K562 (cell line): ENCODE results near the gene OCIAD2. TPM values are rescaled to one million over a fixed set of nuclear protein-coding genes. Genes with fewer than 3 reads are reported as not detected.
A peak's percentile ranks its signal among the peaks of the same experiment; 100 is the strongest.

ENCODE experiments used
- ATAC-seq: fragments of 200-7000 bp; cut with Tn5 transposase; 3 replicates; pipeline ENCODE4 v1.9.1; 2020; ENCODE audit warnings: moderate library complexity
- BruUV-seq: library from RNA; stranded (reverse); fragments of 400-500 nt; replicated peaks from 2 replicates; lab custom pipeline; 2021; lab: Mats Ljungman, UMichigan
- CTCF ChIA-PET: fragments of 300-600 bp; formaldehyde crosslinking; extraction: SDS; loops from one replicate; lab custom pipeline; 2021; ENCODE audit warnings: low intra/inter-chr PET ratio; lab: Yijun Ruan, JAX
- POLR2A ChIA-PET: fragments of 300-600, 350-650 bp; sonication (Branson Sonifier 250); formaldehyde crosslinking; extraction: SDS; loops from one replicate; lab custom pipeline; 2021; ENCODE audit warnings: antibody characterized with exemption, inconsistent platforms; lab: Yijun Ruan, JAX
- DNase-seq, 4 experiments: peaks; one replicate each; pipeline versions ENCODE4 v3.0.0 to v3.0.0-alpha.2; 2011 to 2018; ENCODE audit warnings: low spot score in 3 of 4, mixed read lengths in 3 of 4; ENCODE audit errors: extremely low read depth in 1 of 4
- FAIRE-seq: peaks from 2 replicates; lab custom pipeline; 2011; peaks lifted over from hg19 to GRCh38; lab: Jason Lieb, UNC
- H2AFZ ChIP-seq: 2 replicates; pipeline ENCODE4 v1.6.0; 2011; ENCODE audit warnings: low read depth, low read length, control low read depth, inconsistent platforms
- H3K27ac ChIP-seq: fragments of 200-600 bp; 3 replicates; pipeline ENCODE4 v1.8.0; 2011; ENCODE audit warnings: low read depth, mild to moderate bottlenecking, control low read depth, inconsistent platforms, low read length, moderate library complexity, mixed read lengths; ENCODE audit errors: extremely low read depth
- H3K27me3 ChIP-seq, 2 experiments: fragments of 300-600 bp in 1 of 2; 2 replicates in 1 of 2; 3 replicates in 1 of 2; pipeline versions ENCODE4 v1.6.0 to v1.8.0; 2011; ENCODE audit warnings: inconsistent platforms in 2 of 2, low read length in 2 of 2, mild to moderate bottlenecking in 1 of 2, mixed read lengths in 1 of 2, moderate library complexity in 1 of 2; ENCODE audit not compliant: control insufficient read depth in 2 of 2, insufficient read depth in 2 of 2
- H3K36me3 ChIP-seq: fragments of 300-600 bp; 3 replicates; pipeline ENCODE4 v1.8.0; 2011; ENCODE audit warnings: mild to moderate bottlenecking, low read length, inconsistent platforms; ENCODE audit not compliant: control insufficient read depth, insufficient read depth
- H3K4me1 ChIP-seq, 2 experiments: fragments of 200-600 bp in 1 of 2; replicated peaks in 1 of 2; 2 replicates in 1 of 2; 3 replicates in 1 of 2; pipeline versions ENCODE4 v1.5.1 to v1.8.0; 2011; ENCODE audit warnings: inconsistent platforms in 2 of 2, low read length in 2 of 2, mild to moderate bottlenecking in 1 of 2, mixed read lengths in 1 of 2, moderate library complexity in 1 of 2; ENCODE audit not compliant: control insufficient read depth in 2 of 2, insufficient read depth in 2 of 2
- H3K4me2 ChIP-seq: 2 replicates; pipeline ENCODE4 v1.6.1; 2011; ENCODE audit warnings: low read length, control low read depth, inconsistent platforms, mixed read lengths; ENCODE audit not compliant: insufficient read depth
- H3K4me3 ChIP-seq: fragments of 200-600 bp; sonication (generic), shearing (Covaris generic); 2 replicates; pipeline ENCODE4 v1.5.1; 2016; ENCODE audit warnings: control low read depth, inconsistent platforms
- H3K79me2 ChIP-seq: fragments of 200-600 bp; 3 replicates; pipeline ENCODE4 v1.8.0; 2011; ENCODE audit warnings: low read length, inconsistent platforms; ENCODE audit not compliant: control insufficient read depth, insufficient read depth
- H3K9ac ChIP-seq, 2 experiments: 2 replicates each; pipeline versions ENCODE4 v1.6.0 to v1.6.1; 2011; ENCODE audit warnings: low read depth in 2 of 2, low read length in 2 of 2, control low read depth in 1 of 2, inconsistent platforms in 1 of 2, mild to moderate bottlenecking in 1 of 2, mixed read lengths in 1 of 2; ENCODE audit not compliant: insufficient read depth in 1 of 2
- H3K9me1 ChIP-seq: one replicate; pipeline ENCODE4 v1.6.0; 2011; ENCODE audit warnings: inconsistent platforms, mild to moderate bottlenecking, low read length, moderate library complexity; ENCODE audit not compliant: control insufficient read depth, insufficient read depth
- H3K9me3 ChIP-seq: replicated peaks from 2 replicates; pipeline ENCODE4 v1.5.1; 2011; ENCODE audit warnings: low read depth, low read length, inconsistent platforms; ENCODE audit not compliant: control insufficient read depth, insufficient read depth
- H4K20me1 ChIP-seq: replicated peaks from 2 replicates; pipeline ENCODE4 v1.6.1; 2011; ENCODE audit warnings: low read length, inconsistent platforms, mixed read lengths; ENCODE audit not compliant: control insufficient read depth, insufficient read depth
- ASH1L ChIP-seq: fragments of 450-650 bp; IDR thresholded peaks from 2 replicates; pipeline ENCODE4 v1.6.1; 2018; ENCODE audit warnings: borderline replicate concordance, mild to moderate bottlenecking, low read depth; ENCODE audit not compliant: partially characterized antibody
- CCAR2 ChIP-seq: fragments of 200-400 bp; formaldehyde crosslinking; IDR thresholded peaks from 2 replicates; pipeline ENCODE4 v1.6.1; 2017; ENCODE audit warnings: mild to moderate bottlenecking, low read depth, low read length
- FOSL1 ChIP-seq: fragments of 200-800 bp; sonication (Bioruptor generic); conservative IDR thresholded peaks from 2 replicates; pipeline ENCODE4 v1.6.1; 2016; ENCODE audit warnings: missing genetic modification characterization, missing compliant biosample characterization
- GTF2E2 ChIP-seq: fragments of 200-800 bp; sonication (Bioruptor generic); IDR thresholded peaks from 2 replicates; pipeline ENCODE4 v1.6.1; 2016; ENCODE audit warnings: missing genetic modification characterization, missing compliant biosample characterization
- POLR2A ChIP-seq: fragments of 450-650 bp; conservative IDR thresholded peaks from 2 replicates; pipeline ENCODE4 v1.6.1; 2016
- RBM17 ChIP-seq: fragments of 200-400 bp; formaldehyde crosslinking; IDR thresholded peaks from 2 replicates; pipeline ENCODE4 v1.6.1; 2017; ENCODE audit warnings: low read depth, mild to moderate bottlenecking, low read length, borderline replicate concordance
- ZBTB11 ChIP-seq, 3 experiments: fragments of 200-800 bp in 1 of 3; fragments of 250-450 bp in 1 of 3; fragments of 450-650 bp in 1 of 3; sonication (Bioruptor Pico) in 1 of 3; sonication (Bioruptor generic) in 1 of 3; formaldehyde crosslinking in 1 of 3; IDR thresholded peaks; 2 replicates each; pipeline versions ENCODE4 v1.6.1 to v1.8.0; 2016 to 2022; ENCODE audit warnings: mild to moderate bottlenecking in 2 of 3, missing genetic modification characterization in 2 of 3, missing compliant biosample characterization in 1 of 3, moderate library complexity in 1 of 3
- ZBTB12 ChIP-seq: fragments of 250-450 bp; sonication (Bioruptor Pico); IDR thresholded peaks from 2 replicates; pipeline ENCODE4 v1.4.0; 2020
- ZBTB34 ChIP-seq: fragments of 250-450 bp; sonication (Bioruptor Pico); IDR thresholded peaks from 2 replicates; pipeline ENCODE4 v1.8.0; 2021; ENCODE audit warnings: mild to moderate bottlenecking, moderate library complexity
- ZNF24 ChIP-seq: fragments of 450-650 bp; IDR thresholded peaks from 2 replicates; pipeline ENCODE4 v1.6.1; 2016
- ZNF77 ChIP-seq: fragments of 250-450 bp; sonication (Bioruptor Pico); IDR thresholded peaks from 2 replicates; pipeline ENCODE4 v1.5.0; 2020
- WGBS: fragments of 100-300 bp; shearing (Covaris generic); methylation state at CpG from one replicate; pipeline ENCODE4 v1.1.6; 2016; ENCODE audit warnings: low coverage, mixed read lengths; ENCODE audit not compliant: insufficient coverage; ENCODE audit errors: missing lambda C conversion rate; 5-methylcytosine and 5-hydroxymethylcytosine counted together
- in situ Hi-C: fragments of 300-500 bp; cut with MboI; formaldehyde crosslinking; loops from 4 replicates; pipeline ENCODE4 v1.15.0; 2018; ENCODE audit warnings: inconsistent platforms, mixed read lengths
- intact Hi-C: fragments of 100-400 bp; cut with micrococcal nuclease; formaldehyde crosslinking; loops from 2 replicates; pipeline ENCODE4 v1.14.2; 2022
- polyA plus RNA-seq, 8 experiments: library from polyadenylated mRNA; depleted of rRNA in 4 of 8; stranded (reverse) in 5 of 8; unstranded in 3 of 8; fragments of >200 nt; fragmentation: Nextera tagmentation in 2 of 8; fragmentation: Illumina TruSeq in 1 of 8; extraction: Ambion mirVana in 2 of 8; extraction: Trizol in 1 of 8; gene quantifications; 2 replicates each; pipeline versions ENCODE4 v1.2.1 to v1.2.3, GENCODE V29; 2011 to 2014; ENCODE audit warnings: inconsistent platforms in 1 of 8, missing spikeins in 1 of 8
- total RNA-seq, 7 experiments: library from RNA; depleted of rRNA in 6 of 7; stranded (reverse); fragments of >200 nt in 6 of 7; fragmentation: Illumina TruSeq in 2 of 7; extraction: Trizol in 2 of 7; gene quantifications; 2 replicates each; pipeline versions ENCODE4 v1.2.1 to v1.2.3, GENCODE V29; 2011 to 2021; ENCODE audit warnings: low replicate concordance in 1 of 7

The OCIAD2 gene
- total and polyA plus RNA-seq, 9 of the 15 experiments (the other 6 are each of a cell fraction or from before 2014, with no cell fraction given) = 0.11 to 0.98 TPM; not detected in 7

GRCh38 chr4:48938831-48939230, 32.3 kb upstream of the OCIAD2 start:
- Histone ChIP-seq H3K9me3 (no peaks in the 10 kb centered on the region), H3K4me1 (no peaks in the 10 kb centered on the region), H3K36me3 (no peaks in the 10 kb centered on the region), H3K9ac (no peak overlapping the region), H3K9me1 (no peaks in the 10 kb centered on the region), H3K79me2 (no peaks in the 10 kb centered on the region), H2AFZ (no peak overlapping the region), H4K20me1 (no peaks in the 10 kb centered on the region), H3K27me3 (peaks cover 0 to 4% of the 10 kb centered on the region in 2 experiments; a peak in 1 of 5 replicates), H3K4me2 (no peak overlapping the region), H3K4me3 (no peak overlapping the region), H3K27ac (no peak overlapping the region)
- ATAC-seq (no peak), DNase-seq (no peak), FAIRE-seq (no peak)
- intact Hi-C loops (no loop called here), in situ Hi-C loops (no loop called here)
- 31% methylated on average over 3 of the region's 3 CpGs for WGBS
- ChIA-PET POLR2A (interaction anchor here (0.7 kb wide), 1 partner anchor 124 kb away, joined by 3 read pairs; no protein-coding TSS in a partner anchor), CTCF (no interaction called here)
- TF ChIP-seq RBM17 (no peak), GTF2E2 (no peak), ZBTB34 (no peak), ZNF24 (0 out of 2 replicates have a peak, but pooled peaks have one; percentile 19), ZNF77 (CRISPR knock-in tag) (no peak)
- no TSS peak for BruUV-seq

DNA sequence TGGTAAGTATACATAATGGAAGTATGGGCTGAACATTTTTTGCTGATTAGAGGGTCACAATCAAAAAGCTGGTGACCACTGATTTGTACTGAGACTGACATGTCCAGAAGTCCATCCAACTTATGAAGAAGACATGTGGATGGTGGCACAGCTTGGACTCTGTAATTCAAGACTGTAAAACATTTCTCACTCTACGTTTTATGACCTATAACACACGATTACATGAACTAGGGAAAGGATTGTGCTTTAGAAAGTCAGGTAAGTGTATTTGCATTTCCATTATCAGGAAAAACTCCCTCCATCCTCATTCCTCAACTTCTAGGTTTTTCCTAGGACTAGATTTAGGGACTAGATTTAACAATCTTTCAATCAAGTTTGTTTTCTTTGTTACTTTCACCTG, 30.5 kb upstream of the OCIAD2 start:
- Histone ChIP-seq H3K36me3 (no peaks in the 10 kb centered on the region), H3K9me3 (no peaks in the 10 kb centered on the region), H3K9me1 (no peaks in the 10 kb centered on the region), H2AFZ (no peak overlapping the region), H3K27me3 (peaks cover 0 to 4% of the 10 kb centered on the region in 2 experiments; a peak in 1 of 5 replicates), H3K27ac (no peak overlapping the region), H3K4me2 (no peak overlapping the region), H3K9ac (no peak overlapping the region), H4K20me1 (no peaks in the 10 kb centered on the region), H3K4me1 (no peaks in the 10 kb centered on the region), H3K79me2 (no peaks in the 10 kb centered on the region), H3K4me3 (no peak overlapping the region)
- FAIRE-seq (no peak), ATAC-seq (no peak), DNase-seq (no peak)
- 0% methylated on average over 2 of the region's 2 CpGs for WGBS
- ChIA-PET POLR2A (no interaction called here), CTCF (no interaction called here)
- in situ Hi-C loops (no loop called here), intact Hi-C loops (no loop called here)
- no TSS peak for BruUV-seq
- TF ChIP-seq ZBTB11 (CRISPR knock-in tag; IDR thresholded peaks at IDR 0.05) (no peak), ZBTB12 (CRISPR knock-in tag) (no peak), CCAR2 (no peak), ASH1L (no peak), FOSL1 (tag) (no peak), POLR2A (no peak)
